Activated naive CD4-positive, alpha-beta T cell treated with anti-CD3 and anti-CD28 coated beads, Interleukin-2, amount 50 U/mL, for 24 hours (primary cell): ENCODE measurements around the gene MLXIP.
"Not testable (repeated sequence)": the region's sequence is repeated elsewhere in the genome, so short reads cannot be mapped to it uniquely, and the experiment has no call there.

Experiments
- H3K27ac Mint-ChIP-seq: one replicate; pipeline ENCODE4 v1.8.0; 2021; ENCODE audit warnings: mild to moderate bottlenecking, mixed read lengths
- H3K27me3 Mint-ChIP-seq: one replicate; pipeline ENCODE4 v1.8.0; 2021; ENCODE audit warnings: mixed read lengths
- H3K36me3 Mint-ChIP-seq: one replicate; pipeline ENCODE4 v1.8.0; 2021; ENCODE audit warnings: mixed read lengths
- H3K4me1 Mint-ChIP-seq: one replicate; pipeline ENCODE4 v1.8.0; 2021; ENCODE audit warnings: mixed read lengths
- H3K4me3 Mint-ChIP-seq: one replicate; pipeline ENCODE4 v1.8.0; 2021; ENCODE audit warnings: mild to moderate bottlenecking, mixed read lengths
- H3K9me3 Mint-ChIP-seq: one replicate; pipeline ENCODE4 v1.8.0; 2021; ENCODE audit warnings: mixed read lengths

The MLXIP gene

GRCh38 chr12:122096014-122096413 is 17.5 kb downstream of the MLXIP start:
- Mint-ChIP-seq H3K27me3 (no peaks in the 10 kb centered on the region), H3K4me1 (peaks cover 48% of the 10 kb centered on the region), H3K36me3 (peaks cover 1% of the 10 kb centered on the region), H3K9me3 (no peaks in the 10 kb centered on the region), H3K27ac (peak overlapping the region; percentile 66), H3K4me3 (peak overlapping the region; percentile 7)

GRCh38 chr12:122096591-122097149 is 18.1 kb downstream of the MLXIP start:
- H3K9me3 Mint-ChIP-seq: no peaks in the 10 kb centered on the region
- no peak overlapping the region for H3K4me3 Mint-ChIP-seq
- peaks cover 1% of the 10 kb centered on the region for H3K36me3 Mint-ChIP-seq
- peaks cover 54% of the 10 kb centered on the region for H3K4me1 Mint-ChIP-seq
- no peaks in the 10 kb centered on the region for H3K27me3 Mint-ChIP-seq
- H3K27ac Mint-ChIP-seq: peak overlapping the region; percentile 66

GRCh38 chr12:122097584-122097926 is 19.0 kb downstream of the MLXIP start:
- Mint-ChIP-seq H3K4me3 (peak overlapping the region; percentile 68), H3K4me1 (peaks cover 63% of the 10 kb centered on the region), H3K27ac (peak overlapping the region; percentile 93), H3K27me3 (no peaks in the 10 kb centered on the region), H3K36me3 (peaks cover 3% of the 10 kb centered on the region), H3K9me3 (no peaks in the 10 kb centered on the region)

- Mint-ChIP-seq H3K27me3 (no peaks in the 10 kb centered on the region), H3K4me3 (peak overlapping the region; percentile 68), H3K9me3 (no peaks in the 10 kb centered on the region), H3K27ac (peak overlapping the region; percentile 93), H3K4me1 (peaks cover 67% of the 10 kb centered on the region), H3K36me3 (peaks cover 3% of the 10 kb centered on the region)
Measured at GRCh38 chr12:122097927-122098756, 19.6 kb downstream of the MLXIP start.

- peak overlapping the region; percentile 94 for H3K27ac Mint-ChIP-seq
- peaks cover 3% of the 10 kb centered on the region for H3K36me3 Mint-ChIP-seq
- no peaks in the 10 kb centered on the region for H3K27me3 Mint-ChIP-seq
- H3K4me3 Mint-ChIP-seq: peak overlapping the region; percentile 51
- H3K4me1 Mint-ChIP-seq: peaks cover 74% of the 10 kb centered on the region
- no peaks in the 10 kb centered on the region for H3K9me3 Mint-ChIP-seq
Measured at GRCh38 chr12:122099280-122099749, 20.8 kb downstream of the MLXIP start.

- H3K4me1 Mint-ChIP-seq: peaks cover 79% of the 10 kb centered on the region
- peaks cover 3% of the 10 kb centered on the region for H3K36me3 Mint-ChIP-seq
- no peaks in the 10 kb centered on the region for H3K9me3 Mint-ChIP-seq
- peak overlapping the region; percentile 51 for H3K4me3 Mint-ChIP-seq
- peak overlapping the region; percentile 94 for H3K27ac Mint-ChIP-seq
- H3K27me3 Mint-ChIP-seq: no peaks in the 10 kb centered on the region
Measured at GRCh38 chr12:122099856-122100255, 21.3 kb downstream of the MLXIP start.

- peaks cover 86% of the 10 kb centered on the region for H3K4me1 Mint-ChIP-seq
- peak overlapping the region; percentile 71 for H3K27ac Mint-ChIP-seq
- no peaks in the 10 kb centered on the region for H3K9me3 Mint-ChIP-seq
- H3K4me3 Mint-ChIP-seq: peak overlapping the region; percentile 68
- H3K27me3 Mint-ChIP-seq: no peaks in the 10 kb centered on the region
- peaks cover 3% of the 10 kb centered on the region for H3K36me3 Mint-ChIP-seq
Measured at GRCh38 chr12:122100568-122100967, 22.0 kb downstream of the MLXIP start.

GRCh38 chr12:122102331-122102730 is 23.8 kb downstream of the MLXIP start:
- Mint-ChIP-seq H3K27me3 (no peaks in the 10 kb centered on the region), H3K9me3 (no peaks in the 10 kb centered on the region), H3K36me3 (peaks cover 3% of the 10 kb centered on the region), H3K27ac (peak overlapping the region; percentile 83), H3K4me3 (peak overlapping the region; percentile 36), H3K4me1 (peaks cover 90% of the 10 kb centered on the region)

- H3K4me1 Mint-ChIP-seq: peaks cover 87% of the 10 kb centered on the region
- no peaks in the 10 kb centered on the region for H3K27me3 Mint-ChIP-seq
- H3K4me3 Mint-ChIP-seq: peak overlapping the region; percentile 70
Measured at GRCh38 chr12:122104844-122105243, 26.3 kb downstream of the MLXIP start.

GRCh38 chr12:122105496-122105895 is 26.9 kb downstream of the MLXIP start:
- H3K36me3 Mint-ChIP-seq, H3K9me3 Mint-ChIP-seq, H3K27me3 Mint-ChIP-seq: not testable (repeated sequence)
- peak overlapping the region; percentile 70 for H3K4me3 Mint-ChIP-seq
- peaks cover 80% of the 10 kb centered on the region for H3K4me1 Mint-ChIP-seq
- H3K27ac Mint-ChIP-seq: peak overlapping the region; percentile 20

More at GRCh38 chr12:122104844-122105243, 26.3 kb downstream of the MLXIP start:
- H3K27ac Mint-ChIP-seq: peak overlapping the region; percentile 81
- H3K36me3 Mint-ChIP-seq: peaks cover 5% of the 10 kb centered on the region
- H3K9me3 Mint-ChIP-seq: no peaks in the 10 kb centered on the region

- H3K9me3 Mint-ChIP-seq: no peaks in the 10 kb centered on the region
Measured at GRCh38 chr12:122106843-122107242, 28.3 kb downstream of the MLXIP start.

GRCh38 chr12:122107261-122107660 is 28.7 kb downstream of the MLXIP start:
- no peaks in the 10 kb centered on the region for H3K9me3 Mint-ChIP-seq
- no peaks in the 10 kb centered on the region for H3K27me3 Mint-ChIP-seq
- peaks cover 77% of the 10 kb centered on the region for H3K4me1 Mint-ChIP-seq
- peak overlapping the region; percentile 72 for H3K27ac Mint-ChIP-seq
- peak overlapping the region; percentile 68 for H3K4me3 Mint-ChIP-seq
- peaks cover 5% of the 10 kb centered on the region for H3K36me3 Mint-ChIP-seq

More at GRCh38 chr12:122106843-122107242, 28.3 kb downstream of the MLXIP start:
- Mint-ChIP-seq H3K4me3 (peak overlapping the region; percentile 30), H3K36me3 (peaks cover 5% of the 10 kb centered on the region), H3K27ac (peak overlapping the region; percentile 23), H3K4me1 (peaks cover 77% of the 10 kb centered on the region), H3K27me3 (no peaks in the 10 kb centered on the region)

- Mint-ChIP-seq H3K4me1 (peaks cover 50% of the 10 kb centered on the region), H3K27ac (no peak overlapping the region), H3K27me3 (no peaks in the 10 kb centered on the region), H3K4me3 (peak overlapping the region; percentile 11), H3K36me3 (peaks cover 3% of the 10 kb centered on the region), H3K9me3 (no peaks in the 10 kb centered on the region)
Measured at GRCh38 chr12:122111089-122111641, 32.6 kb downstream of the MLXIP start.

- Mint-ChIP-seq H3K27ac (no peak overlapping the region), H3K4me3 (no peak overlapping the region), H3K9me3 (no peaks in the 10 kb centered on the region), H3K27me3 (no peaks in the 10 kb centered on the region), H3K4me1 (peaks cover 27% of the 10 kb centered on the region), H3K36me3 (no peaks in the 10 kb centered on the region)
Measured at GRCh38 chr12:122116707-122117535, 38.4 kb downstream of the MLXIP start.

- no peak overlapping the region for H3K27ac Mint-ChIP-seq
Measured at GRCh38 chr12:122117979-122118378, 39.4 kb downstream of the MLXIP start.

More at GRCh38 chr12:122117979-122118378, 39.4 kb downstream of the MLXIP start:
- H3K36me3 Mint-ChIP-seq: no peaks in the 10 kb centered on the region
- H3K4me1 Mint-ChIP-seq: peaks cover 22% of the 10 kb centered on the region
- H3K9me3 Mint-ChIP-seq: no peaks in the 10 kb centered on the region
- H3K4me3 Mint-ChIP-seq: no peak overlapping the region
- no peaks in the 10 kb centered on the region for H3K27me3 Mint-ChIP-seq
